NT2/D1 (cell line): ENCODE measurements around the gene ZBTB20.

Experiments used
- YY1 ChIP-seq: IDR thresholded peaks from 2 replicates; pipeline ENCODE4 v1.6.1; 2011; ENCODE audit not compliant: insufficient read length, insufficient read depth
- ZNF274 ChIP-seq: IDR thresholded peaks from 2 replicates; pipeline ENCODE4 v1.6.1; 2011; ENCODE audit warnings: mild to moderate bottlenecking, low read depth, low read length

GRCh38 chr3:114481113-114481512 lies 666.0 kb downstream of the ZBTB20 start:
- no peak for TF ChIP-seq YY1
- no peak for TF ChIP-seq ZNF274
